ENCODE data around the gene ERLEC1.
"Not testable (repeated sequence)": the region's sequence is repeated elsewhere in the genome, so short reads cannot be mapped to it uniquely, and the experiment has no call there.

Gene ERLEC1

GRCh38 chr2:53786705-53787613, at the start of gene ERLEC1, which contains the start of gene ASB3:
TSS of gene ERLEC1 (plus strand) at chr2:53787044. CDS start at chr2:53787211, 167 bp downstream.
TSS of gene ASB3 (minus strand) at chr2:53786953. CDS start at chr2:53765572, 21,381 bp downstream.
- DNase-seq (ENCODE audit: low spot score) = peak; percentile 90

- DNase-seq (ENCODE audit: low spot score) = no peak
Measured at GRCh38 chr2:53737091-53737490, 49.8 kb upstream of the ERLEC1 start.

GRCh38 chr2:53739032-53739431, 47.8 kb upstream of the ERLEC1 start:
- DNase-seq (ENCODE audit: low spot score) = no peak

- DNase-seq (ENCODE audit: low spot score) = no peak
Measured at GRCh38 chr2:53740170-53740569, 46.7 kb upstream of the ERLEC1 start.

GRCh38 chr2:53744395-53745065, 42.3 kb upstream of the ERLEC1 start:
- DNase-seq (ENCODE audit: low spot score) = peak; percentile 15

- no peak for DNase-seq (ENCODE audit: low spot score)
Measured at GRCh38 chr2:53750041-53750768, 36.6 kb upstream of the ERLEC1 start.

GRCh38 chr2:53751728-53752127, 35.1 kb upstream of the ERLEC1 start:
- no peak for DNase-seq (ENCODE audit: low spot score)

- DNase-seq (ENCODE audit: low spot score) = no peak
Measured at GRCh38 chr2:53752385-53752784, 34.5 kb upstream of the ERLEC1 start.

GRCh38 chr2:53753041-53753440, 33.8 kb upstream of the ERLEC1 start:
- no peak for DNase-seq (ENCODE audit: low spot score)

GRCh38 chr2:53755121-53755520, 31.7 kb upstream of the ERLEC1 start:
- no peak for DNase-seq (ENCODE audit: low spot score)

- no peak for DNase-seq (ENCODE audit: low spot score)
Measured at GRCh38 chr2:53756644-53757043, 30.2 kb upstream of the ERLEC1 start.

- DNase-seq (ENCODE audit: low spot score) = not testable (repeated sequence)
Measured at GRCh38 chr2:53757206-53757605, 29.6 kb upstream of the ERLEC1 start.

GRCh38 chr2:53765767-53766166, 21.1 kb upstream of the ERLEC1 start:
- DNase-seq (ENCODE audit: low spot score) = no peak

- DNase-seq (ENCODE audit: low spot score) = peak; percentile 89
Measured at GRCh38 chr2:53767405-53768241, 19.2 kb upstream of the ERLEC1 start, which contains the start of gene CHAC2. TSS of gene CHAC2 (plus strand) at chr2:53767804. CDS start at chr2:53767887, 83 bp downstream.

GRCh38 chr2:53768242-53768542, 18.7 kb upstream of the ERLEC1 start:
- DNase-seq (ENCODE audit: low spot score) = no peak

- DNase-seq (ENCODE audit: low spot score) = no peak
Measured at GRCh38 chr2:53769318-53769945, 17.4 kb upstream of the ERLEC1 start.

GRCh38 chr2:53770264-53770663, 16.6 kb upstream of the ERLEC1 start:
- DNase-seq (ENCODE audit: low spot score) = no peak

GRCh38 chr2:53777134-53777533, 9.7 kb upstream of the ERLEC1 start:
- no peak for DNase-seq (ENCODE audit: low spot score)

- DNase-seq (ENCODE audit: low spot score) = no peak
Measured at GRCh38 chr2:53778536-53779162, 8.2 kb upstream of the ERLEC1 start.

GRCh38 chr2:53780056-53780455, 6.8 kb upstream of the ERLEC1 start:
- DNase-seq (ENCODE audit: low spot score) = no peak

- no peak for DNase-seq (ENCODE audit: low spot score)
Measured at GRCh38 chr2:53782676-53783075, 4.2 kb upstream of the ERLEC1 start.
